DOHH2 (cell line): Measurements from ENCODE around the gene IL4.

ENCODE experiments used
- H3F3A ChIP-seq: fragments of 200-600 bp; sonication (generic), shearing (Covaris generic); 2 replicates; pipeline ENCODE4 v1.6.0; 2016; ENCODE audit warnings: antibody characterized with exemption, mild to moderate bottlenecking; ENCODE audit not compliant: control insufficient read depth, insufficient read depth
- H3K27ac ChIP-seq: fragments of 200-600 bp; sonication (generic); 2 replicates; pipeline ENCODE4 v1.5.1; 2014; ENCODE audit warnings: low read depth, mild to moderate bottlenecking, low read length, moderate library complexity
- H3K27me3 ChIP-seq: fragments of 200-600 bp; sonication (generic); 2 replicates; pipeline ENCODE4 v1.6.1; 2014; ENCODE audit warnings: mild to moderate bottlenecking, low read length, mixed read lengths; ENCODE audit not compliant: control insufficient read depth
- H3K36me3 ChIP-seq: fragments of 200-600 bp; sonication (generic); 2 replicates; pipeline ENCODE4 v1.6.1; 2014; ENCODE audit warnings: mild to moderate bottlenecking, low read length, moderate library complexity, mixed read lengths; ENCODE audit not compliant: control insufficient read depth
- H3K4me1 ChIP-seq: fragments of 200-600 bp; sonication (generic); 2 replicates; pipeline ENCODE4 v1.6.1; 2014; ENCODE audit warnings: mild to moderate bottlenecking, low read length, mixed read lengths; ENCODE audit not compliant: control insufficient read depth
- H3K4me2 ChIP-seq: fragments of 200-600 bp; sonication (generic); 2 replicates; pipeline ENCODE4 v1.6.0; 2014; ENCODE audit warnings: mild to moderate bottlenecking, low read length, moderate library complexity
- H3K4me3 ChIP-seq: fragments of 200-600 bp; sonication (generic); 2 replicates; pipeline ENCODE4 v1.5.1; 2014; ENCODE audit warnings: mild to moderate bottlenecking, low read length, mixed read lengths
- H3K79me2 ChIP-seq: fragments of 200-600 bp; sonication (generic); 2 replicates; pipeline ENCODE4 v1.6.1; 2014; ENCODE audit warnings: mild to moderate bottlenecking, low read length, mixed read lengths; ENCODE audit not compliant: control insufficient read depth
- H3K9me2 ChIP-seq: fragments of 200-600 bp; sonication (generic); replicated peaks from 2 replicates; pipeline ENCODE4 v1.6.1; 2014; ENCODE audit warnings: mild to moderate bottlenecking, low read length, mixed read lengths; ENCODE audit not compliant: control insufficient read depth
- H3K9me3 ChIP-seq: fragments of 200-600 bp; sonication (generic); 2 replicates; pipeline ENCODE4 v1.6.1; 2014; ENCODE audit warnings: antibody characterized with exemption, low read length, mixed read lengths; ENCODE audit not compliant: control insufficient read depth, insufficient read depth
- H4K20me1 ChIP-seq: fragments of 200-600 bp; sonication (generic); 2 replicates; pipeline ENCODE4 v1.6.0; 2014; ENCODE audit warnings: low read depth, mild to moderate bottlenecking, antibody characterized with exemption, low read length, moderate library complexity; ENCODE audit not compliant: control insufficient read depth, insufficient read depth
- EZH2phosphoT487 ChIP-seq: fragments of 200-600 bp; sonication (generic); IDR thresholded peaks from 2 replicates; pipeline ENCODE4 v1.6.1; 2017; ENCODE audit warnings: borderline replicate concordance, mild to moderate bottlenecking, antibody characterized with exemption, low read length, moderate library complexity, mixed read lengths
- TF ChIP-seq, protein P1 (sequence below): fragments of 200-600 bp; sonication (generic); IDR thresholded peaks from one replicate; pipeline ENCODE4 v1.5.1; 2014; ENCODE audit warnings: antibody characterized with exemption, mild to moderate bottlenecking, low read depth, low read length; ENCODE audit not compliant: poor library complexity, severe bottlenecking

Gene IL4

GRCh38 chr5:132662004-132662401, 11.8 kb upstream of the IL4 start:
- Histone ChIP-seq H3K36me3 (no peaks in the 10 kb centered on the region), H3F3A (no peaks in the 10 kb centered on the region), H3K27ac (no peak overlapping the region), H3K4me2 (no peak overlapping the region), H3K79me2 (no peaks in the 10 kb centered on the region), H3K4me3 (no peak overlapping the region), H3K9me3 (no peaks in the 10 kb centered on the region), H4K20me1 (no peaks in the 10 kb centered on the region), H3K9me2 (no peaks in the 10 kb centered on the region), H3K4me1 (no peaks in the 10 kb centered on the region), H3K27me3 (no peaks in the 10 kb centered on the region)
- TF ChIP-seq, protein P1, sequence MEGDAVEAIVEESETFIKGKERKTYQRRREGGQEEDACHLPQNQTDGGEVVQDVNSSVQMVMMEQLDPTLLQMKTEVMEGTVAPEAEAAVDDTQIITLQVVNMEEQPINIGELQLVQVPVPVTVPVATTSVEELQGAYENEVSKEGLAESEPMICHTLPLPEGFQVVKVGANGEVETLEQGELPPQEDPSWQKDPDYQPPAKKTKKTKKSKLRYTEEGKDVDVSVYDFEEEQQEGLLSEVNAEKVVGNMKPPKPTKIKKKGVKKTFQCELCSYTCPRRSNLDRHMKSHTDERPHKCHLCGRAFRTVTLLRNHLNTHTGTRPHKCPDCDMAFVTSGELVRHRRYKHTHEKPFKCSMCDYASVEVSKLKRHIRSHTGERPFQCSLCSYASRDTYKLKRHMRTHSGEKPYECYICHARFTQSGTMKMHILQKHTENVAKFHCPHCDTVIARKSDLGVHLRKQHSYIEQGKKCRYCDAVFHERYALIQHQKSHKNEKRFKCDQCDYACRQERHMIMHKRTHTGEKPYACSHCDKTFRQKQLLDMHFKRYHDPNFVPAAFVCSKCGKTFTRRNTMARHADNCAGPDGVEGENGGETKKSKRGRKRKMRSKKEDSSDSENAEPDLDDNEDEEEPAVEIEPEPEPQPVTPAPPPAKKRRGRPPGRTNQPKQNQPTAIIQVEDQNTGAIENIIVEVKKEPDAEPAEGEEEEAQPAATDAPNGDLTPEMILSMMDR, result no peak
- TF ChIP-seq EZH2phosphoT487, result no peak

GRCh38 chr5:132662925-132663770, 10.6 kb upstream of the IL4 start:
- H3K9me2 ChIP-seq, result no peaks in the 10 kb centered on the region
- no peaks in the 10 kb centered on the region for H3K9me3 ChIP-seq
- TF ChIP-seq EZH2phosphoT487, result no peak
- TF ChIP-seq, protein P1, result no peak
- no peaks in the 10 kb centered on the region for H3K36me3 ChIP-seq
- no peaks in the 10 kb centered on the region for H3K4me1 ChIP-seq
- H3K4me2 ChIP-seq, result no peak overlapping the region
- H4K20me1 ChIP-seq, result no peaks in the 10 kb centered on the region
- no peaks in the 10 kb centered on the region for H3K79me2 ChIP-seq
- H3K4me3 ChIP-seq, result no peak overlapping the region
- H3F3A ChIP-seq, result no peaks in the 10 kb centered on the region
- no peaks in the 10 kb centered on the region for H3K27me3 ChIP-seq
- no peak overlapping the region for H3K27ac ChIP-seq

GRCh38 chr5:132663771-132664695, 9.8 kb upstream of the IL4 start:
- Histone ChIP-seq H3F3A (no peaks in the 10 kb centered on the region), H3K27me3 (no peaks in the 10 kb centered on the region), H4K20me1 (no peaks in the 10 kb centered on the region), H3K79me2 (no peaks in the 10 kb centered on the region), H3K4me2 (no peak overlapping the region), H3K27ac (no peak overlapping the region), H3K4me1 (no peaks in the 10 kb centered on the region), H3K9me3 (no peaks in the 10 kb centered on the region), H3K36me3 (no peaks in the 10 kb centered on the region), H3K4me3 (no peak overlapping the region), H3K9me2 (no peaks in the 10 kb centered on the region)
- TF ChIP-seq, protein P1, result no peak
- no peak for TF ChIP-seq EZH2phosphoT487
